MCF 10A (cell line): Measurements from ENCODE around the gene ZNF687. TPM values are rescaled to one million over a fixed set of nuclear protein-coding genes. Genes with fewer than 3 reads are reported as not detected.
A peak's percentile ranks its signal among the peaks of the same experiment; 100 is the strongest.

ENCODE experiments used
- BruUV-seq: library from RNA; stranded (reverse); fragments of 400-500 nt; replicated peaks from 2 replicates; lab custom pipeline; 2021; lab: Mats Ljungman, UMichigan
- CTCF ChIA-PET: fragments of 300-600 bp; sonication (Branson Sonifier 250); formaldehyde crosslinking; extraction: SDS; loops from one replicate; lab custom pipeline; 2021; ENCODE audit warnings: antibody characterized with exemption, inconsistent platforms; lab: Yijun Ruan, JAX
- POLR2A ChIA-PET: fragments of 300-600, 350-650 bp; sonication (Branson Sonifier 250); formaldehyde crosslinking; extraction: SDS; loops from one replicate; lab custom pipeline; 2020; ENCODE audit warnings: antibody characterized with exemption, inconsistent platforms; lab: Yijun Ruan, JAX
- DNase-seq: peaks from one replicate; pipeline ENCODE4 v3.0.0-alpha.2; 2018; ENCODE audit not compliant: unreplicated experiment
- H3K27ac Mint-ChIP-seq: one replicate; pipeline ENCODE4 v1.8.0; 2022; ENCODE audit warnings: mild to moderate bottlenecking, low read depth, mixed read lengths; ENCODE audit not compliant: unreplicated experiment
- H3K27me3 Mint-ChIP-seq: one replicate; pipeline ENCODE4 v1.8.0; 2022; ENCODE audit warnings: mixed read lengths; ENCODE audit not compliant: insufficient read depth, unreplicated experiment
- H3K36me3 Mint-ChIP-seq: one replicate; pipeline ENCODE4 v1.8.0; 2022; ENCODE audit warnings: mild to moderate bottlenecking, moderate library complexity, mixed read lengths; ENCODE audit not compliant: insufficient read depth, unreplicated experiment
- H3K4me1 Mint-ChIP-seq: one replicate; pipeline ENCODE4 v1.8.0; 2022; ENCODE audit warnings: mixed read lengths; ENCODE audit not compliant: insufficient read depth, unreplicated experiment
- H3K4me3 Mint-ChIP-seq: one replicate; pipeline ENCODE4 v1.8.0; 2022; ENCODE audit warnings: mild to moderate bottlenecking, moderate library complexity, mixed read lengths; ENCODE audit not compliant: unreplicated experiment
- H3K9me3 Mint-ChIP-seq: one replicate; pipeline ENCODE4 v1.8.0; 2022; ENCODE audit warnings: mixed read lengths; ENCODE audit not compliant: unreplicated experiment
- intact Hi-C: fragments of 100-400 bp; cut with micrococcal nuclease; formaldehyde crosslinking; loops from 2 replicates; pipeline ENCODE4 v1.14.1; 2022
- total RNA-seq: library from RNA; stranded (reverse); gene quantifications from 2 replicates; pipeline ENCODE4 v1.2.3, GENCODE V29; 2022
- TF ChIP-seq, protein P1 (sequence below): fragments of 200-600 bp; IDR thresholded peaks from one replicate; pipeline ENCODE4 v1.8.0; 2022; ENCODE audit warnings: antibody characterized with exemption, mild to moderate bottlenecking; ENCODE audit not compliant: unreplicated experiment

ZNF687 gene
- total RNA-seq, 1 experiment from 2014 or later: 26.3 TPM

DNA sequence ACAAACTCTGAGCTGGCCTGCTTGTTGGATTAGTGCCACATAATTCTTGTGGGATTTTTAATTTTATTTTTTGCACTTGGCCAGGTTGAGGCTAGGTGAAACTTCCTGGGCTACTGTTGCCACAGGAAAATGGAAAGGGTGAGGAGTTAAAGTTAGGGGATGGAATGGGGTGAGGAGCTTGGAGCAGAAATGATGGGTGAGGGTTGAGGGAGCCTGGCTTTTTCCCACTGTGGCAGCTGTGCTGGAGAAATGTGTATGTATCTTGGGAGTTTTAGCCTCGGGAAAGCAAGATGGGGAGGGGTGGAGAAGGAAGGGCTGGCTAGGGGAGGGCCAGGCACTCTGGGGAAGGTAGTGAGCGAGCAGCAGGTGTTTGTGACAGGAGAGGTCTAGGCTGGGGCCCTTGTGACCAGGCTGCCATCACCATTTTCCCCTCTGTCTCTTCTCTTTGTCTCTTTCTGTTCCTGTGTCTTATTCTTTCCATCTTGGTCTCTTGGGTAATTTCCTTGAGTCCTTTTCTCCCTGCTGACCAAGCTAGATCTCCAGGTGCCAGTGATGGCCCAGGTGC is 2.0 kb downstream of the ZNF687 start:
- no TSS peak for BruUV-seq
- Mint-ChIP-seq H3K4me3 (peak overlapping the region; percentile 97), H3K36me3 (peaks cover 57% of the 10 kb centered on the region), H3K27ac (peak overlapping the region; percentile 92), H3K27me3 (no peaks in the 10 kb centered on the region), H3K9me3 (no peaks in the 10 kb centered on the region), H3K4me1 (peaks cover 19% of the 10 kb centered on the region)
- intact Hi-C loops: loop anchor here (5.0 kb wide), 1 partner anchor 43 kb away; the partner anchor contains the start of gene PI4KB
- TF ChIP-seq, protein P1, sequence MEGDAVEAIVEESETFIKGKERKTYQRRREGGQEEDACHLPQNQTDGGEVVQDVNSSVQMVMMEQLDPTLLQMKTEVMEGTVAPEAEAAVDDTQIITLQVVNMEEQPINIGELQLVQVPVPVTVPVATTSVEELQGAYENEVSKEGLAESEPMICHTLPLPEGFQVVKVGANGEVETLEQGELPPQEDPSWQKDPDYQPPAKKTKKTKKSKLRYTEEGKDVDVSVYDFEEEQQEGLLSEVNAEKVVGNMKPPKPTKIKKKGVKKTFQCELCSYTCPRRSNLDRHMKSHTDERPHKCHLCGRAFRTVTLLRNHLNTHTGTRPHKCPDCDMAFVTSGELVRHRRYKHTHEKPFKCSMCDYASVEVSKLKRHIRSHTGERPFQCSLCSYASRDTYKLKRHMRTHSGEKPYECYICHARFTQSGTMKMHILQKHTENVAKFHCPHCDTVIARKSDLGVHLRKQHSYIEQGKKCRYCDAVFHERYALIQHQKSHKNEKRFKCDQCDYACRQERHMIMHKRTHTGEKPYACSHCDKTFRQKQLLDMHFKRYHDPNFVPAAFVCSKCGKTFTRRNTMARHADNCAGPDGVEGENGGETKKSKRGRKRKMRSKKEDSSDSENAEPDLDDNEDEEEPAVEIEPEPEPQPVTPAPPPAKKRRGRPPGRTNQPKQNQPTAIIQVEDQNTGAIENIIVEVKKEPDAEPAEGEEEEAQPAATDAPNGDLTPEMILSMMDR: no peak
- no peak for DNase-seq
- CTCF ChIA-PET: interaction anchor here (0.6 to 3.3 kb wide), 10 partner anchors 8 to 57 kb away, joined by 3 to 26 read pairs (median 4); no protein-coding TSS in a partner anchor
- POLR2A ChIA-PET: interaction anchor here (0.5 to 4.5 kb wide), 17 partner anchors 11 to 1439 kb away, joined by 3 to 83 read pairs (median 4); partner anchors contain the start of genes LYSMD1, MINDY1, PI4KB and PSMB4

DNA sequence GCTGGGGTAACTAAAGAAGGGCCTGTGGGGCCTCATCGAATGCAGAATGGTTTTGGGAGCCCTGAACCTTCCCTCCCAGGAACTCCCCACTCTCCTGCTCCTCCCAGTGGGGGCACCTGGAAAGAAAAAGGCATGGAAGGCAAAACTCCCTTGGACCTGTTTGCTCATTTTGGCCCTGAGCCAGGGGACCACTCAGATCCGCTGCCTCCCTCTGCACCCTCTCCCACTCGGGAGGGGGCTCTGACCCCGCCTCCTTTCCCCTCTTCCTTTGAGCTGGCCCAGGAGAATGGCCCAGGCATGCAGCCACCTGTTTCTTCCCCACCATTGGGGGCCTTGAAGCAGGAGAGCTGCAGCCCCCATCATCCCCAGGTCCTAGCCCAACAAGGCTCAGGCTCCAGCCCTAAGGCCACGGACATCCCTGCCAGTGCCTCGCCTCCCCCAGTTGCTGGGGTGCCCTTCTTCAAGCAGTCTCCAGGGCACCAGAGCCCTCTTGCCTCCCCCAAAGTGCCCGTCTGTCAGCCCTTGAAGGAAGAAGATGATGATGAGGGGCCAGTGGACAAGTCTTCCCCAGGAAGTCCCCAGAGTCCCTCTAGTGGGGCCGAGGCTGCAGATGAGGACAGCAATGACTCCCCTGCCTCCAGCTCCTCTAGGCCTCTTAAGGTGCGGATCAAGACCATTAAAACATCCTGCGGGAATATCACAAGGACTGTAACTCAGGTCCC is 4.7 kb downstream of the ZNF687 start:
- Mint-ChIP-seq H3K4me1 (peaks cover 19% of the 10 kb centered on the region), H3K27me3 (no peaks in the 10 kb centered on the region), H3K9me3 (no peaks in the 10 kb centered on the region), H3K27ac (no peak overlapping the region), H3K36me3 (peaks cover 78% of the 10 kb centered on the region), H3K4me3 (no peak overlapping the region)
- TF ChIP-seq, protein P1: no peak
- no TSS peak for BruUV-seq
- ChIA-PET CTCF (interaction anchor here (0.6 to 3.6 kb wide), 3 partner anchors 14 to 187 kb away, joined by 3 to 13 read pairs (median 4); no protein-coding TSS in a partner anchor), POLR2A (interaction anchor here (4.1 kb wide), 1 partner anchor 8 kb away, joined by 39 read pairs; no protein-coding TSS in a partner anchor)
- intact Hi-C loops: no loop called here
- no peak for DNase-seq

DNA sequence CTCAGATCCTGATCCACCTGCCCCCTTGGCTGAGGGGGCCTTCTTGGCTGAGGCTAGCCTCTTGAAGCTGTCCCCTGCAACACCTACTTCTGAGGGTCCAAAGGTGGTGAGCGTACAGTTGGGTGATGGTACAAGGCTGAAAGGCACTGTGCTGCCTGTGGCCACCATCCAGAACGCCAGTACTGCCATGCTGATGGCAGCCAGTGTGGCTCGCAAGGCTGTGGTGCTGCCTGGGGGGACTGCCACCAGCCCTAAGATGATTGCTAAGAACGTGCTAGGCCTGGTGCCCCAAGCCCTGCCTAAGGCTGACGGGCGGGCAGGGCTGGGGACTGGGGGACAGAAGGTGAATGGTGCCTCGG is 5.2 kb downstream of the ZNF687 start:
- intact Hi-C loops: no loop called here

More for the DNA sequence above, 5.2 kb downstream of the ZNF687 start:
- no peak for DNase-seq
- CTCF ChIA-PET: interaction anchor here (1.2 to 3.6 kb wide), 2 partner anchors 14 to 188 kb away, joined by 3 to 13 read pairs; no protein-coding TSS in a partner anchor
- no peak overlapping the region for H3K27ac Mint-ChIP-seq
- BruUV-seq: no TSS peak
- H3K27me3 Mint-ChIP-seq: no peaks in the 10 kb centered on the region
- POLR2A ChIA-PET: no interaction called here
- peaks cover 83% of the 10 kb centered on the region for H3K36me3 Mint-ChIP-seq
- no peak overlapping the region for H3K4me3 Mint-ChIP-seq
- H3K9me3 Mint-ChIP-seq: no peaks in the 10 kb centered on the region
- TF ChIP-seq, protein P1: no peak
- peaks cover 19% of the 10 kb centered on the region for H3K4me1 Mint-ChIP-seq
